Brain pericyte (primary cell): ENCODE results near the gene EML4.
"Not testable (repeated sequence)": the region's sequence is repeated elsewhere in the genome, so short reads cannot be mapped to it uniquely, and the experiment has no call there.

Experiments used
- DNase-seq: peaks from one replicate; pipeline ENCODE4 v3.0.0-alpha.2; 2012; ENCODE audit warnings: low read depth, low spot score

The EML4 gene

DNA sequence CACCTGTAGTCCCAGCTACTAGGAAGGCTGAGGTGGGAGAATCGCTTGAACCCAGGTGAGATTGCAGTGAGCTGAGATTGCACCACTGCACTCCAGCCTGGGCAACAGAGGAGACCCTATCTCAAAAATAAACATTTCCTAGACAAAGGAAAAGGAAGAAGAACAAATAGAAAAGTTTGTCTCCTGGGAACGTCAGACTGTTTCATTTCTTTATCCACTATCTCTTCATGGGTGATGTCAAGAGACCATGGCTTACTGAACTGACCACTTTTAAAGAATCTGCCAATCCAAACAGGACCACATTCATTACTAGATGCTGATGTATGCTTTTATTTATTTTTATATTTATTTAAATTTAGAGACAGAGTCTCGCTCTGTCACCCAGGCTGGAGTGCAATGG is 165.1 kb downstream of the EML4 start:
- DNase-seq: no peak

DNA sequence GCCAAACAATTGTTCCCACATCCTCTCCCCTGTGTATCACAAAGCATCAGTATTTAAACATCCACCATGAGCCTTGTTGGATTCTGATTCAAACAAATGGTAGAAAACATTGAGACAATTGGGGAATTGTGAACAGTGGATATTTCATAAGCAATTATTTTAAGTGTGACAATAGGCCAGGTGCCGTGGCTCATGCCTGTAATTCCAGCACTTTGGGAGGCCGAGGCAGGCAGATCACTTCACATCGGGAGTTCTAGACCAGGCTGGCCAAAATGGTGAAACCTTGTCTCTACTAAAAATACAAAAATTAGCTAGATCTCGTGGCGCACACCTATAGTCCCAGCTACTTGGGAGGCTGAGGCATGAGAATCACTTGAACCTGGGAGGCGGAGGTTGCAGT is 165.7 kb downstream of the EML4 start:
- not testable (repeated sequence) for DNase-seq

DNA sequence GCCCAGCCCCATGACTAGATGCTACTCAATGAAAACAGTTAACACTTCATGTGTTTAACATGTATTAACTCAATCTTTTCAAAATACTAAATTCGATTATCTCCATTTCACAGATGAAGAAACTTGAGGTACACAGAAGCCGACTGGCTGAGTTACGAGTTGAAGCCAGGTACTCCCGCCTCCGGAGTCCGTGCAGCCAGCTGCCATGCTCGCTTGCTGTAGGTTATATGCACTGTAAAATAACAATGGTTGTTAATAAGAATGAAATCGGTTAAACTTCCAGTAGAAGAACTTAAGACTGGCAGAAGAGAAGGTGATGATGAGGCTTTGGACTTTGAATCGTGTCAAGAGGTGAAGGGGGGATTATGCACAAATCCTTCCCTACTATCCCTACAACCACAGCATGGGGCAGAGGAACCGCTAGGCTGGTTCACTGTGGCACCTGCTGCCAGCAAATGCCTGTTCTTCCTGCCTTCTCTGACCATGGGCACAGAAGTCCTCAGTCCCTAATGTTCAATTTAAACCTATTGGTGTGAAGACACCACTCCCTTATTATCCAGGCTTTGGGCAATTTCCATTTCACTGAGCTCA is 166.5 kb downstream of the EML4 start:
- no peak for DNase-seq

DNA sequence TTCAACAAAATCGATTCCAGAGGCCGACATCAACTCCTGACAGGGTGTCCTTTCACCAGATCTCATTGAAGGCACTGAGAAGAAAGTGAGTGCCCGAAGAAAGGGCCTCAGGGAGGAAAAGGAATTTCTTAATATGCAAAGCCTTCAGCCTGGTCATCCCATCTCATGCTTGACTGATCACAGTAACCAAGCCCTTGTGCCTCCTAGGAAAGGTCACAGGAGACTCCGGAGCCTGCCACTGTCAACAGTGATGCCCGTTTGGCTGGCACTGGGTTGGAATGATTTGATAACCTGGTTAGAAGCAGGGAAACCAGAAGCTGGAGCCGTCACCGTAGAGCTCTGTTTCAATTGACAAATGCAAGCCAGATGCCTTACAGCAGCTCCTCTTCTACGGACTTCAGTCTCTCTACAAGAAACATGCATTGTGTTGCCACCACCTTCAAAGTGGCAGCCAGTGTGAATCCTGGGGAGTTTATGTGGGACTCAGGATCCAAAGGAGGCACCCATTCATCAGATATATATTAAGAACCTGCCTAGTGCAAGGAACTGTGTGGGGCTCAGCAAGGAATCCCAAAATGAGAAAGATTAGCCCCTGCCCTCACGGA is 167.3 kb downstream of the EML4 start:
- DNase-seq: no peak

DNA sequence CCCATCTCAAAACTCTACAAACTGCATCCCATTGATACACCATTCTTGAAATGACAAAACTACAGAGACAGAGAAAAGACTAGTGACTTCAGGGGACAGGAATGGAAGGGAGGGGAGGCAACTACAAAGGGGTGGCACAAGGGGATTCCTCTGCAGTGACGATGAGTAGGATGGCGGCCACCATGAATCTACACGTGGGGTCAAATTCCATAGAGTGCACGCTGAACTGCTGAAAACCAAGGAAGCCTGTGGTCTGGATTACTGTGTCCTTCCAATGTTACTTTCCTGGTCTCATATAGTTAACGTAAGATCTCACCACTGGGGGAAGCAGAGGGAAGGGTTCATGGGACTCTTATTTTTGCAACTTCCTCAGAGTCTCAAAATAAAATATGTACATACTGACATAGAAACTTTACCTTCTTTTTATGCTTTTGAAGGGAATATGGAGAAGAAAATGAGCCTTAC is 168.2 kb downstream of the EML4 start:
- DNase-seq: no peak

DNA sequence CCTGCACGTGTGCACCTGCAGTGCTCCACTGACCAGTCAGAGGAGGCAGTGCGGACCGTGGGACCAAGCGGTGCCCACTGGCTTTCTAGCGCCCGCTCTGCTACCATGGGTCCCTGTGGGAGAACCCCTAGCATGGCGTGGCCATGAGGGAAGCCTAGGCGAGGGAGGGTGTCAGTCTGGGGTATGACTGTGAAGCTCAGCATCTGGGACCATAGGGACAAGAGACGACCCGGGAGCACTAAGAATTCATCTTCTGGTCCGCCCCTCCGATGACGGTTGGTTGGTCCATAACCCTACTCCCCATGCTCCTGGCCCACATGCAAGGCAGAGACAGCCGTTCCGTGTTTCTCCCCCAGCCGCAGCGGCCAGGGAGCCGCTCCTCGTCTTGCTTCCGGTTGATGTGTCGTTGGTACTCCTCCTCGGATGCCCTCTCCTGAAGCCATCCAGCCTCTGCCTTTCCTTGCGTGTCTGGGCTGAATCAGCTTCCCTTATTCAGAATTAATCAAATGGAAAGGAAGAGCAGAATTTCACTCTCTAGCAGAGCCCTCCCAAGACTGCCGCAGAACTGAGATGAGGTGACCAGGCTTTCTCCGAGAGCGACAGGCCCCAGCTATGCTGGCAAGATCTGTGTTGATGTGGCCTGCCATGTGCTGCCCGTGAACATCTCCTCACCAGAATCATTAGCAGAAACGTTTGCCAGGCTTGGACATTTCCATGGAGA is 168.9 kb downstream of the EML4 start:
- no peak for DNase-seq

DNA sequence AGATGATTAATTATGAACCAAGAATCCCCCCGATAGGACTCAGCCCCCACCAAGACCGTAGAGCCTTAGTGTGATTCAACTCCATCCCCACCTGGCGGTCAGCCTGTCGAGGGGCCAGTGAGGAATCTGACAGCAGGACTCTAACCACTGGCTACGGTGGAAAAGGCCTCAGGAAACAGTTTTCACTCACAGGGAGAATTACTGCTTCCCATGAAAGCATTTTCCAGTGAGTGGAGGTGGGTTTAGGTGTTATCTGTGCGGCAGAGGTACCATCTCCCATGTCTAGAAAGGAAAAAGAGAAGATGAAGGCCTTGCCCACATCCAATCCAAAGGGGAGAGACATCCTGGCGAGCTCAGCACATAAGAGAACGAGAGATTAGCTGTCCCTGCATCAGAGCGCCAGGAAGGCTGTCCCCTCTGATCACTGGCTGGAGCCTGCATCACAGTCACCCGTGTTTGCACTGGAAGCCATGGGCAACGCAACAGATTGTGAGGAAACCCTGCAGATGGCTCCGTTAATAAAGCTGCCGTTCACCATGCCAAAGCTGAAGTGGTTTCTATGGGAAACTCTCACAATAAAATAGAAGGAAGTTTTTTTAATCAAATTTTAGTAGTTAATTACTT is 169.5 kb downstream of the EML4 start:
- DNase-seq: no peak

DNA sequence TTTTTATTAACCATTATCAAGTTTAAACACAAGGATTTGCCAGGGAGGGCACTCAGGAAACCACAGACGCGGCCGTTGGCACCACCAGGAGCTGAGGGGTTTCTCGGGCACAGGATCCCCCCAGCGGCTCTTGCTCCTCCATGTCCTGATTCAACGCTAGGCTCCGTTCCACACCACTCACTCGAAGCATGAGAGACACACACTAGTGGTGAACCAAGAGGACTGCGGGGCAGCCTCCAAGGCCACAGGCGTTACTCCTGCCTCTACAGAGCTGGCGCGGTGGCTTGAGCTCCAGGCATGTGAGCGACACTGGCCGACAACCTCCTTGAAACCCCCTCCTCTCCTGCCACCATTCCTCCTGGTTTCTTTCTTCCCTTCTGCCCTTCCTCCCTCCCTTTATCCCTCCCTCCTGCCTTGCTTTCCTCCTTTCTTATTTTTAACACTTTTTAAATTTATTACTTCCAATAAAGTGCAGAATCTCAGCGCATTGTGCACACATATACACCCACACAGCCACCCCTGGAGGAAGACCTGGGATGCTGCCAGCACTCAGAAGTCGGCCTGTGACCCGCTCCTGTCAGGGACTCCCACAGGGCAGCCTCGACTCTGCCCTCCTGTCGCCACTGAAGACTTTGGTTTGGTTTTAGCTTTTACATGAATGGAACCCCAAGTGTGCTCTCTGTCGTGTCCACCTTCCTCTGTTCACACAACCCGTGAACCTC is 170.2 kb downstream of the EML4 start:
- DNase-seq: no peak

DNA sequence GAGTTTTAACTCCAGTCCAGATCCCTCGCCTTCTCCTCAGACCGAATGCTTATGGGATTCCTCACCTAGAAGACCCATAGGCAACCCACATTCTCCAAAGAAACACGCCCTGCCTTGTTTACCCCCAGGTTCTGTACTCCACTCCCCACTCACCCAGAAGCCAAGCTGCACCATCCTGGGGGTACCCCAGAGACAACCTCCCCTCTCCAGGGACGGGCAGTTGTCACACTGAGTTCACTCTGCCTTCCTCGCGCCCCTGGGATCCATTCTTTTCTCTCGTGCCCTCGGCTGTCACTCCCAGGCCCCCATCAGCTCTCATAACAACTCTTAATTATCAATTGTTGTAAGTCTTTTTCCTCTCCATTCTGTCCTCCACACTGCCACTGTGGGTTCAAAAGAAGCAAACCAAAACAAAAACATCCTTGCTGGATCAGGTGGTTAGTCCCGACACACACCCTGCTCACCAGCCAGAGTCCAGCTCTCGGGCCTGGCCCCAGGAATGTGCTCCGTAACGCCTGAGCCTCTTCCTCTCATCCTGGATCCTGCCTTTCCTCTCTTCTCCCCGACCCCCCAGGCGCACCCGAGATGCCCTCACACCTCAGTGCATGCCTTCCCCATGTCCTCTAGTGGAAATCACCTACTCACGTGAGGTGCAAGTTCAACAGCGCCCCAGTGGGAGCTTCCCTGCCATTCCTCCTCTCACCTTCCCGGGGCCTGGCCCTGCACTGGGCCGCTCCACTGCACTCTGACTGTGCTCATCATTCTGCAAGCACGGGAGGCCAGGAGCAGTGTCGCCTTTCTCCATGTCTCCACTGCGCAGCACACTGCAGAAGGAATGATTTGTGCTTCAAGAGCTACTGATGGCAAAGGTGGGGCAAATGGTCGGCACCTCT is 171.1 kb downstream of the EML4 start:
- no peak for DNase-seq

DNA sequence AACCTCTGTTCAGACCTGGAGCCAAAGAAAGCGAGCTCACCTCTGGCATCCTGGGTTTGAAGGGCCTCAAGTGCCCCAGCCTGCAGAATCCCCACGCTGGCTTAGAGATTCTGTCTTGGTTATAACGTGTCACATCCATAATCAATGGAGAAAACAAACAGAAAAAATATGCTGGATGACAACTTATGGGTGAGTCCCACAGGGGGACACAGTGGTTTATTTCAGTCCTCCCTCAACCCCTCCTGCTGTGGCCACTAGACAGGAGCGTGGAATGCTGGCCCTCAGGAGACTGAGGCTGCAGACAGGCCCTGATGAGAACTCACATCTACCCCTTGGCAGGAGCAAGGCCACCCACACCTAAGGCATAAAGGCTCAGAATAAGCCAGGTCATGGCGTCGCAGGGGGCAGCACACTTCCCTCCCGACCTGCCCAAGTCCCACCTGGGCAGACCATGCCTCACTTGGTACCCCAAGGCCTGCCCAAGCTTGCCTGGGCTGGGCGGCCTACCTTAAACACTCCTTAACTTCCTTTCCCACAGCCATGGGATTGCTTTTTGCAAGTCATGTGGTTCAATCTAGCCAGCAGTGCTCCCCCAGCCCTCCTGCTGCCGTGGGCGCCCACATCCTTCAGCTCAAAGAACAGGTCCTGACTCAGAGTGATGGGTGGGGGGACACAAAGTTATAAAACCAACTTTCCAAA is 171.9 kb downstream of the EML4 start:
- no peak for DNase-seq

DNA sequence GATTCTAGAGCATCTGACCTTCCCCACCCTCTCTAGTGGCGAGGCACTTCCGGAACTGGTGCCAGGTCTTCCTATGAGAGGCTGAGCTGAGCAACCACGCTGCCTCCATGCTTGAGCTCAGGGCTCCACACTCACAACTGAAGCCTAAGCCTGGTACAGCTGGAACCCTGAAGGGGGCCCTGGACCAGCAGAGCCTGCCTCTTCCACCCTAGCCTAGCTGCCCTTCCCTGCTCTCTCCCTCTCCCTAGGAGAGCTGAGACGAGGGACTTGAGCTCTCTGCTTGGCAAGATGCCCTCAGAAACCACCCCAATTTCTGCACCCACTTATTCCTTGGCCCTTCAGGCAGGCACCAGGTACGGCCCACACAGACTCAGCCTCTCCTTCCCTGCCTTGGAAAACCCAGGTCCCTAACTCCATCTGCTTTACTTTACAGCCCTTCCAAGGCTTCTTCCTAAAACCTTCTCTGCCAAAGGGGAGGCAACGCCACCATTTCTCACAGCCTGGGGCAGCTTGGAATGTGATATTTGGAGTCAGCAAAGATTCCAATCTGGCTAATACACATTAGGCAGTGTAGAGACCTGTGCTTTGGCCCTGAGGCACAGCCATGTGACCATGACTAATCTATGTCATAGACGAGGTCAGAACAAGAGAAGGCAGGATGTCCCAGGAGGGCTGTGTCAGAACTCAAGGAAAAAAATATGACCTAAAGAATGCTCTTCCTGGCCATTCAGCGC is 173.1 kb downstream of the EML4 start:
- peak; percentile 37 for DNase-seq

DNA sequence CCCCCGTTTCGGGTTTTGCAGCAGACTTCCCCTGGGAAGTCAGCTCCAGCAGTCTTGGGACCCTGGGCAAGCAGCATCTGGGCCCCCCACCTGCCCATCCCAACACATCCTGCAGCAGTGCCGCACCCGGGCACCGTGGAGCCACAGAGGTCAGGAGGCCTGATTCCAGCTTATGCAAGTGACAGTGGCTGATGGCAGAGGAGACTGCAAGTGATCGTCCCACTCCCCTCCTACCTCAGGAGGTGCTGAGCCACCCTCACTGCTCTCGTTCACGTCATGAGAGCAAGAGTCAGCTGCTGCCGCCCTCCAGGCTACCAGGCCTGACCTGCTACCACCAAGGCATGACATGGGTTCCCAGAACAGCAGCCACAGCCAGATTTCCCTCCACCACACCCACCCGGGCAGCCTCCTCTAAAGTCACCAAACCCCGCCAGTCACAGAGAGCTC is 173.7 kb downstream of the EML4 start:
- no peak for DNase-seq

DNA sequence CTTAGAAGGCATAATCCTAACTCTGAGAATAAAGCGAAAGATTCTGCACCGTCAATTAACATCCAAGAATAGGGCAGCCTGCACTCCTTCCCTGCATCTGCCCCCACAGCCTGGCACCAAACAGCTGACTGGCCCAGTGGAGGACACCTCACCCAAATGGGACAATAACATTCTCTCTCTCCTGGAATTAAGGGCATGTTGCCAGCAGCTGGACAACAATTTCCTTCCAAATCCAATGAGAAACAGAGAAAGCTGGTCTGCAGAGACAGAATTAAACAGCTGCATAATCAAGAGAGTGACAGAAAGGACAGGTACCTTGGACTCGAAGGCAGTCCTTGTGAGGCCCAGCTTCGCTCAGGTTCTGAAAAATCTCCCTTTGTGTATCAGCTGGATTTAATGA is 176.8 kb downstream of the EML4 start:
- no peak for DNase-seq

DNA sequence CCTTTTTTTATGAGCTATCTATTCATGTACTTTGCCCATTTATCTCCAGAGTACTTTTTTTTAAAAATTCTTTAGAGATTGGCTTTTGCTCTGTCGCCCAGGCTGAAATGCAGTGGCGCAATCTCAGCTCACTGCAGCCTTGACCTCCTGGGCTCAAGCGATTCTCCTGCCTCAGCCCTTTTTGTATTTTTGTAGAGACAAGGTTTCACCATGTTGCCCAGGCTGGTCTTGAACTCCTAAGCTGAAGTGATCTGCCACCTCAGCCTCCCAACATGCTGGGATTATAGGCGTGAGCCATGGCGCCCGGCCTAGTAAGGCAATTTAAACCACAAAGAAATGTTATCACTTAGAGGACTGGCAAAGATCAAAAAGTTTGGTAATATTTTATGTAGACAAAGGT is 177.7 kb downstream of the EML4 start:
- DNase-seq: not testable (repeated sequence)

DNA sequence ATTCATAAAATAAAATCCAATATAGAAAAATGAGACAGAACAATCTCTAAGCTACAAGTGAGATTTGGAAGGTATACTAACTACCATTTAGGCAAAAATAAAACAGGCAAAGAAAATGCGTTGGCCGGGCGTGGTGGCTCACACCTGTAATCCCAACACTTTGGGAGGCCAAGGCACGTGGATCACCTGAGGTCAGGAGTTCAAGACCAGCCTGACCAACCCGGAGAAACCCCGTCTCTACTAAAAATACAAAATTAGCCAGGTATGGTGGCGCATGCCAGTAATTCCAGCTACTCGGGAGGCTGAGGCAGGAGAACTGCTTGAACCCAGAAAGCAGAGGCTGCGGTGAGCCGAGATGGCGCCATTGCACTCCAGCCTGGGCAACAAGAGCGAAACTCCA is 178.4 kb downstream of the EML4 start:
- DNase-seq: not testable (repeated sequence)

DNA sequence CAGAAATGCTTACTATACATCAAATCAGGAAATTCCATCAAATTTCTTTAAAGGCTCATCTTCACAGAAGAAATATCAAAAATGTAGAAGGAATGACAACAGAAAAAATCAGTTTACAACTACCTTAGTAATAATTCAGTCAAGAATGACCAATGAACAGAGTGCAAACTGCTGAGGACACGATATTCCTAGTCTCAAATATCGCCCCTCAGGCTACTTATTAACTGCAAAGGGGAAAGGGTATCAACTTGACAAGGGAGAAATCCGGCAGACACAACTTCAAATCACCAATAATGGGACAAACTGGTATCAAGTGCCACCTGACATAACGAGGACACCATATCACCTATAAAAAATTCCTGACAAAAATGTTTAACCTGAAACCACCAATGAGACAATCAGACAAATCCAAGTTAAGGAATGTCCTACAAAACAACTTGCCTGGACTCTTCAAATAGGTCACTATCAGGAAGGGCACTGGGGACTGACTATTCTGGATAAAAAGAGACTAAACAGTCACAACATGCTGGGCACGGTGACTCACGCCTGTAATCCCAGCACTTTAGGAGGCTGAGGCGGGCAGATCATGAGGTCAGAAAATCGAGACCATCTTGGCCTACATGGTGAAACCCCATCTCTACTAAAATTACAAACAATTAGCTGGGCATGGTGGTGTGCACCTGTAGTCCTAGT is 179.1 kb downstream of the EML4 start:
- no peak for DNase-seq

DNA sequence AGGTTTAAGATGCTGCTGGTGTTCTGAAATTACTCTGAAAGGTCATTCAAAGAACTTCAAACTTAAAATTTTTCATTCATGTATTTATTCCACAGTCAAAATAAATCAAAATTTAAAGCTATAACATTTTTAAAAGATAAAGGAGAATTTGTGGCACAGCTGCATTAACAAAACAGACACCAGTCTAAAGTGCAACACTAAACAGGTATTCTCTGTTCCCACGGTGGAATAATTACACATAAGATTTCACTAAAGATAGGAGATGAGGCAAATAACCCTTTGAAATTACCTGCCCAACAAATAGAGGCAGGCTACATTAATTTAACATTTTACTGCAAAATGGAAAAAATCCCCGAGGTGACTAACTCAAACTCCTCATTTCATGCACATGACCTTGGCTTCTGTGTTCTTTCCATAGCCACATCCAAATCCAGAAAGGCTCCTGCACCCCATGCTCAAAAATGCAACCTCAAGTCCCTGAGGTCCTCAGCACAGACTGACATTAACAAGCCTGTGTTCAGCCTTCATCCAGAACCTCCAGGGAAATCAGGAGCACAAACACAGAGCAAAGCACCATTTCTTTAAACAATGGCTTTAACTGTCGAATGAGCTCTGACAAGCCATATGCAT is 181.4 kb downstream of the EML4 start:
- DNase-seq: no peak

DNA sequence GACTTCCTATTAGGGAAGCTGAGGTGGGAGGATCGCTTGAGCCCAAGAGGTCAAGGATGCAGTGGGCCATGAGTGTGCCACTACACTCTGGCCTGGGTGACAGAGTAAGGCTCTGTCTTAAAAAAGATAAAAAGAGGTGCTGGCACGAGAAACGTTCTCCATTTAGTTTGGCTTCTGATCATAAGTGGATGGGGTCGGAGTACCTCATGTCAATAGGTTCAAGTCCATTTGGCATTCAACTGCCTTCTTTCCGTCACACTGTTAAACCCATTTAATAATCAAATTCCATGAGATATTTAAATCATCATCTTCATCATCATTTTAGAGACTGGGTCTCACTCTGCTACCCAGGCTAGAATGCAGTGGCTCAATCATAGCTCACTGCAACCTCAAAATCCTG is 182.7 kb downstream of the EML4 start:
- DNase-seq: no peak
